Measurements from ENCODE around the gene ZDHHC14.

The ZDHHC14 gene

GRCh38 chr6:157539421-157539822 is 158.4 kb downstream of the ZDHHC14 start:
- no peak for DNase-seq

DNA sequence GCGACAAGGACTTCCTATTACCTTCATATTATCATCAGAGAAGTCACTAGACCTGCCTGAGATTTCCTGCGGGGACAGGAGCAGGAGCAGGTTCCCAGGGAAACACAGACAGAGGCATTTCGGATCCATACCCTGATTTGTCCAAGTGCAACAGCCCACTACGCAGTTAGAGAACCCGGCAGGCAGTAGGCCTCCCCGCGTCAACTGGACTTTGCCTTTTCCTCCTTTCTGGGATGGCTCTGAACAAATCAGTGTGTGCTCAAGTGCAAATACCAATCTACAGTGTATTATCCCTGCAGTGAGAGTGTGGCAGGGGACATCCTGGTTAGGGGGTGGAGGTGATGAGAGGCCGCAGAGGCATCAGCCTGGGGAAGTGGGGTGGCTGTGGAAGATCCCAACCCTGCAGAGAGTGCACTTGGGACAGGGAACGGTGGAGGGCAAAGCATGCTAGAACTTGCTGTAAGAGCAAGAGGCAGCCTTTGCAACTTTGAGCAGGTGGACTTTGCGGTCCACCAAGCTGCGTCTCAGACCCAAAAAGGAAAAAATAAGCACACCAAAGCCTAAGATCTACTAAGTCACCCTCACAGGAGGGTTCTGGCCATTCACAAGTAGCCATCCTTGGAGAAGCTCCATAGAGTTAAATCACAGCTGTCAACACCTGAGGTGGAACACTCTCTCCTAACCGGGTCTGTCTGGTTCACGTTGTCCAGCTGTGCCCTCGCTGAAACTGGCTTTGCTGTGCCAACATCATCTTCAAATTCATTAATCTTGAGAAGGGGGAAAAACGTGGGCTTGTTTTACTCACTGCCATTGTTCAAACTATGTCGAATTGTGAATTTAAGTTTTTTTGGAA is 159.1 kb downstream of the ZDHHC14 start:
- no peak for DNase-seq

GRCh38 chr6:157541618-157542413 is 160.8 kb downstream of the ZDHHC14 start:
- DNase-seq = no peak

- no peak for DNase-seq
Observed at GRCh38 chr6:157542414-157543160, 161.6 kb downstream of the ZDHHC14 start.

DNA sequence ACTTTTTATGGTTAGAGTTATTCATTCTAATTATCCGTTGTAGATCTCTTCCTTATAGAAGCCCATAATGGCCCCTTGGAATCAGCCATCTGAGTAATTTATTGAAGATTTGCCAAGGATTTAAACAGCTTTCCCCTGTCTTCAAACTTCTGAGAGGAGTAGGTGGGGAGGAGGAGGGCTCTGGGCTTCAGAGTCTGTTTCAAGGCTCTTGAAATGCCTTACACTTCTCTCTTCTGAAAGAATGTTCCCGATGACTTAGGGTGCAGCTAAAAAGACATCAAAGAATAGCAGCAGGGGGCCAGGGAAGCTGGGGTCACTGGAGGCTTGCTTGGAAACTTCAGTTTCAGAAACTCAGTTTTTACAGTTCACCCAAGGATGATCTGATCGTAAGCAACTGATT is 165.3 kb downstream of the ZDHHC14 start:
- DNase-seq = no peak

DNA sequence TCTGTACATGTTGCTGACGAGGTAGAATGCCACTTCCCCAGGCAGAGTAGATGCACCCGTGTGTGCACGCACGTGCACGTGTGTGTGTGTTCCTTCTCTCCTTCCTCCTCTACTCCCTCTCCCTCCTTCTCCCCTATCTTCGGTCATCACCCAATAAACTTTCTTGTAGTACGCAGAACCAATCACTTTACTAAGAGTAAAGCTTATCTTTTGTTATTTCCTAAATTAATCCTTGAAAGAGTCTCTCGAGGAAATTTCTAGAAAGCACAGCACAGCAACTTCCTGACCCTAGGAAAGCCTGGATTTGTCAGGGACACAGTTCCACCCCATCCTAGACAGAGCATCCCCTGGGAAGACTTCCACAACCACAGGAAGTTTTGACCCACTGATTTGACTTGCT is 166.1 kb downstream of the ZDHHC14 start:
- no peak for DNase-seq

GRCh38 chr6:157548635-157549467 is 167.9 kb downstream of the ZDHHC14 start:
- DNase-seq = no peak

- no peak for DNase-seq
Observed at GRCh38 chr6:157549468-157549745, 168.4 kb downstream of the ZDHHC14 start.

DNA sequence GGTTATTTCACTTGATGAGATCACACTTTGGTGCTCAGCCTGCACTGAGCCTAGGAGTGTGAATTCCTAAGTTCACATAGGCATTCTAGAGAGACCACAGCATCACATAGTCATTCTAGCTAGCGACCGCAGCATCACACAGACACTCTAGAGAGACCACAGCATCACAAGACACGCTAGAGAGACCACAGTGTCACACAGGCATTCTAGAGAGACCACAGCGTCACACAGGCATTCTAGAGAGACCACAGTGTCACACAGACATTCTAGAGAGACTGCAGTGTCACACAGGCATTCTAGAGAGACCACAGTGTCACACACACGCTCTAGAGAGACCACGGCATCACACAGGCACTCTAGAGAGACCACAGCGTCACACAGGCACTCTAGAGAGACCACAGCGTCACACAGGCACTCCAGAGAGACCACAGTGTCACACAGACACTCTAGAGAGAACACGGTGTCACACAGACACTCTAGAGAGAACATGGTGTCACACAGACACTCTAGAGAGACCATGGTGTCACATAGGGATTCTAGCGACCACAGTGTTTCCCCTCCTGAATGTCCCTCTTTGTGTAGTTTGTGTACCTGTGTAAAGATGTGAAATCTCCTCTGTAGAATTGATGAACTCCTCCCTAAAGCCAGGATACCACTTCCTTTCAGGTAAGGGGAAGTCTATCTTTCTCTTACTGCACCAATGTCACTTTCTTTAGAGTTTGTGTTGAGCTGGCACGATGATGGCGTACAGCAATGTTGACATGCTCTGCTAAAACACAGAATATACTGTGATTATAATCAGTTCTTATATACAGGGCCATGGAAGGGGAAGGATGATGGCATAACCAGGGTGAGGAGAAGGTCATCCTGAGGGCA is 169.4 kb downstream of the ZDHHC14 start:
- no peak for DNase-seq

DNA sequence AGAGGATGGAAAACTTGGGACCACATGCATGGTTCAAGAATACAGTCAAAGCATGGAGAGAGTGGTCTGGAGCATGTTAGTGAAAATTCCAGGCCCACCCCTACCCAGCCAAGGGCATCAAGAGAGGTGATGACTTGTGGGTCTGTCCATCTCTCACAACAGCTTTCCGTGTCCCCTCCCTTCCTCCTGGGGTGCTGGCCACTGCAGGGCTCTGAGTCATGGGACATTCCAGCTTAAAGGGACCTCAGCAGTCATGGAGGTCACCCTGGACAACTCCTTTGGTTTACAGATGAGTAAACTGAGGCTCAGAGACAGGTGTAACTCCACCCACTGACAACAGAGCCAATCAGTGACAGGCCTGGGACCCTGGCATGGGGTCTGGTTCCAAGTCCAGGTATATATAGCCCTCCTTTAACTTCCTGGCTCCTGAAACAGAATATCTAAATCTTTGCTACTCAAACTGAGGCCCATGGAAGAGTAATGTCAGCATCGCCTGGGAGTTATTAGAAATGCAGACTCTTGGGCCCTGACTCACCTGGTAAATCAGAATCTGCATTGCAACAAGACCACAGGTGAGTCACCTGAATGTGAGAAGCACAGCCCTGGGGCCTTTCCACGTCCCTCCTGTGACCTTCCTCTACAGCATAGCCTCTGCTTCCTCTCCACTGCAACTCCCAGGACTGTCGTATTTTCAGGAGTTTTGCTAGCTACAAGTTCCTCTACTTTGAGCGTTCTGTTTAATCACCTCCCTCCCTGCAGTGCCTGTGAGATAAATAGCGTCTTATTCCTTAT is 170.2 kb downstream of the ZDHHC14 start:
- no peak for DNase-seq

GRCh38 chr6:157552081-157552747 is 171.2 kb downstream of the ZDHHC14 start:
- no peak for DNase-seq

DNA sequence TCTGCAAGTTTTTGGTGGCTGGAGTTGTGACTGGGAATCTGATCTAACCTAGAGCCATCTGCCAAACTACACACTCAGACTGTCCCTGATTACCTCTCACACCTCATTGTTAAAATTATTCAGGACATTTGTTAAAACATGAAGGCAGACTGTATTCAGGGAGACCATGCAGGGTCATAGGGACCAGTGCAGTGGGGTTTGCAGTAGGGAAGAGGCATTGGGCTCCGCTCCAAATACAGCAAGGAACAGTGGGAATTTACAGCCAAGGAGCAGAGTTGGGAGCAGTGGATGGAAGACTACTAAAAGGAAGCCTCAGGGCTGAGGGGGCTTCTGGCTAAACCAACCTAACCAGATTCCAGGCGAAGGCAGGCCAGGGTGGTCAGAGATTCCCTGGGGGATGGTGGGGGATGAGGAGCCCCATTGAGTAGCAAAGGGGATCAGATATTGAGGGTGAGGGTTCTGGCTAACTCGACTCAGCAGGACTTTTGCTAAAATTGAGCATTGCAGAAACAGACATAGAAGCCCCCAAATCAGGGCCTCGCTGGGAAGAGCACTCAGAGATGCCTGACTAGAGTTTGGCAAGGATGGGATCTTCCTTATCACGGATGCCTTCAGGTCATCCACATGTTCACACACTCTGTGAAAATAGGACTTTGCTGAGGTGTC is 172.0 kb downstream of the ZDHHC14 start:
- no peak for DNase-seq

GRCh38 chr6:157554747-157555146 is 173.8 kb downstream of the ZDHHC14 start:
- no peak for DNase-seq

DNA sequence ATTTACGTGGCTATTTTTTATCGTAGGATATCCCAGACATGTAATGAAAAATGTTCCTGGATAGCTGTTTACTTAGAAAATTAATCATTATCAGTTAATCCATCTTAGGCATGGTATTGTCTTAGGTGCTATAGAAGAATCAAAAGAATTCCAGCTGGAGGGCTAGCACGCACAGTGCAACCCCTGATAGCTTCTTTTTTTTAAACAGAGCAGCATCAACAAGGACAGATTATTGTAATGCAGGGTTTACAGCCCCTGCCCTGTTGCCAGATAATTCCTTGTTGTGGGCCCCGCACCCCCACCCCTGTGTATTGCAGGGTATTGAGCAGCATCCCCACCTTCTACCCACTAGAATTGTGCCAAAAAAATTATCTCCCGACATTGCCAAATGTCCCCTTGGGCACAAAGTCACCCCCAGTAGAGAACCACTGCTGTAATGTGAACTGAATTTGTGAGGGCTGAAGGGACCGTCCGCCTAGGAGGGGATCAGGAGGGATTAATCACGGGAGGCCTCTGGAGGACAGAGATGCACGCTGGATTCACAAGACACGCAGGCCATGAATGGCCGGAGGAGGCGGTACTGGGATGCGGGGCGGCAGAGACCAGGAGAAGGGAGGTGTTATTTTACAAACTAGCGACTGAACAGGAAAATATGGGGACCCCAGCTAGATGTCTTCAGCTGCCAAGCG is 174.6 kb downstream of the ZDHHC14 start:
- no peak for DNase-seq

DNA sequence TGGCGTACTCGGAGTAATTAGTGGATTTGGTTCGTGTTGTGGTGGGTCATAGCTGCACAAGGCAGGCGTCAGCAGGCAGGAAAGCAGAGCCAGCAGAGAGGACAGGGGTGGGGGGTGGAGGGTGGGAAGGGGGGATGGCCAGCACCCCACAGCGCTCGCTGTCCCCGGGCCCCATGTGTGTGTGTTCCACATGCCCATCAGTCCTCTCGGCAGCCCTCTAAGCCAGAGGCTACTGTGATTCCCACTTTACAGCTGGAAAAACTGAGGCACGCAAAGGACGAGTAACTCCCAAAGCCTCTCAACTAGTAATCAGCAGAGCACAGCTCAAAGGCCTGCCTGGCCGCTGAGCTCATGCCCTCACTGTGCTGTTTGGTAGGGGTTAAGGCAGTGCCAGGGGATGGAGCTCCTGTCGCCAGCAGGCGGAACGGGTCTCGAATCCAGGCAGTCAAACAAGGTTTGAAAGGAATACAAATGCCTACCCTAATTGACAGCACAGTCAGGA is 175.2 kb downstream of the ZDHHC14 start:
- no peak for DNase-seq

GRCh38 chr6:157556671-157557430 is 175.9 kb downstream of the ZDHHC14 start:
- DNase-seq = peak; percentile 47

DNA sequence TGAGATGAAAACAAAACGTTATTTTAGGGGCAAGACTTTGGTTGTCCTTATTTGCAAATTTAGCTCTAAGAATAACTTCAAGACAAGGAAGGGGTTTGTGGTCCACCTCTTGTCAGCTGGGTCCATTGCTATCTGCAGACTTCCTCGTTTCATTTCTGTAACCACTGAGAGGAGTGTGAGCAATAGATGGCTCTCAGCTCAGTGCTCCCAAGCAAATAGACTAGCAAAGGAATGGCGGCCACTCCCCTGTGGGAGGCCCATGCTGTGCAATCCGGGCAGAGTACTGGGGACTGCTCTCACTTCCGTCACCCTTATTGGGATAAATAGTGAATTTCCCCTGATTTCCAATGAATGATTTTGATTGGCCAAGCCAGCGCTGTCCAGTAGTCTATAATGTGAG is 176.6 kb downstream of the ZDHHC14 start:
- DNase-seq = no peak

- no peak for DNase-seq
Observed at GRCh38 chr6:157558049-157558448, 177.1 kb downstream of the ZDHHC14 start.

All from NCI-H1092 (cell line).